Small intestine (tissue), 7 donors: ENCODE measurements around the gene HDAC2. TPM values are rescaled to one million over a fixed set of nuclear protein-coding genes. Genes with fewer than 3 reads are reported as not detected.
"Not testable (repeated sequence)": the region's sequence is repeated elsewhere in the genome, so short reads cannot be mapped to it uniquely, and the experiment has no call there.

Experiments used
- DNase-seq, 2 donors: peaks; one replicate each; pipeline versions ENCODE4 v3.0.0 to v3.0.0-alpha.2; 2013
- FAIRE-seq: peaks from 2 replicates; lab custom pipeline; 2012; peaks lifted over from hg19 to GRCh38; lab: Jason Lieb, UNC
- H3K27ac ChIP-seq, 3 donors: one replicate each; pipeline ENCODE4 v1.5.1; 2013; ENCODE audit warnings: low read length in 2 of 3, mild to moderate bottlenecking in 2 of 3, control low read depth in 1 of 3, inconsistent platforms in 1 of 3, low read depth in 1 of 3, moderate library complexity in 1 of 3
- H3K27me3 ChIP-seq, 3 donors: one replicate each; pipeline ENCODE4 v1.6.1; 2013; ENCODE audit warnings: low read length in 3 of 3, inconsistent platforms in 1 of 3; ENCODE audit not compliant: control insufficient read depth in 3 of 3, insufficient read depth in 3 of 3
- H3K36me3 ChIP-seq, 3 donors: one replicate each; pipeline ENCODE4 v1.6.1; 2013; ENCODE audit warnings: low read length in 3 of 3, inconsistent platforms in 1 of 3, low read depth in 1 of 3, mild to moderate bottlenecking in 1 of 3, moderate library complexity in 1 of 3; ENCODE audit not compliant: control insufficient read depth in 3 of 3, insufficient read depth in 2 of 3
- H3K4me1 ChIP-seq, 3 donors: one replicate each; pipeline ENCODE4 v1.6.1; 2013; ENCODE audit warnings: low read length in 2 of 3, inconsistent platforms in 1 of 3, low read depth in 1 of 3, mild to moderate bottlenecking in 1 of 3, moderate library complexity in 1 of 3; ENCODE audit not compliant: control insufficient read depth in 3 of 3, insufficient read depth in 2 of 3
- H3K4me3 ChIP-seq, 3 donors: one replicate each; pipeline ENCODE4 v1.5.1; 2013; ENCODE audit warnings: low read length in 3 of 3, control low read depth in 1 of 3, inconsistent platforms in 1 of 3, low read depth in 1 of 3, mild to moderate bottlenecking in 1 of 3, moderate library complexity in 1 of 3
- H3K9me3 ChIP-seq, 2 donors: one replicate each; pipeline ENCODE4 v1.6.1; 2013; ENCODE audit warnings: low read depth in 1 of 2, low read length in 1 of 2; ENCODE audit not compliant: control insufficient read depth in 2 of 2, insufficient read depth in 1 of 2
- WGBS, 3 donors: extraction: QIAGEN DNeasy Blood & Tissue Kit; methylation state at CpG; one replicate each; pipeline ENCODE4 v1.1.7; 2013; 5-methylcytosine and 5-hydroxymethylcytosine counted together
- polyA plus RNA-seq, 4 donors: library from polyadenylated mRNA; stranded (reverse) in 3 of 4; unstranded in 1 of 4; fragments of 200-250 nt in 3 of 4; fragments of 120-200 nt in 1 of 4; gene quantifications; one replicate each; pipeline versions ENCODE4 v1.2.1 to v1.2.3, GENCODE V29; 2013
- donor health status: healthy with polysubstance abuse.
- donor health status: control.
- donor health status: control.
- donor health status: Bipolar disorder and iron deficiency.
- donor health status: healthy.

Gene HDAC2
- polyA plus RNA-seq, 4 donors: 42.7 to 119 (median 69.3) TPM

- FAIRE-seq: no peak
- Histone ChIP-seq H3K27ac (no peak overlapping the region), H3K36me3 (no peaks in the 10 kb centered on the region), H3K27me3 (no peaks in the 10 kb centered on the region), H3K4me3 (no peak overlapping the region), H3K4me1 (no peaks in the 10 kb centered on the region), H3K9me3 (peaks cover 0 to 2% of the 10 kb centered on the region in 2 donors)
- DNase-seq: no peak
These were observed 46.6 kb downstream of the HDAC2 start for GRCh38 chr6:113924312-113924723.

- no peak for FAIRE-seq
These were observed 47.4 kb downstream of the HDAC2 start for GRCh38 chr6:113923526-113923925.

GRCh38 chr6:113921299-113921904, 49.5 kb downstream of the HDAC2 start:
- FAIRE-seq (no peak), DNase-seq (peak in 1 of 2 donors; percentile 64)
- Histone ChIP-seq H3K9me3 (no peaks in the 10 kb centered on the region), H3K4me3 (no peak overlapping the region), H3K27ac (peak overlapping the region in 1 of 3 donors; percentile 3), H3K36me3 (no peaks in the 10 kb centered on the region), H3K27me3 (no peaks in the 10 kb centered on the region), H3K4me1 (no peaks in the 10 kb centered on the region)
- 24 to 55% (median 46%) methylated on average over 4 of the region's 4 CpGs for WGBS, 3 donors

More at GRCh38 chr6:113923526-113923925, 47.4 kb downstream of the HDAC2 start:
- Histone ChIP-seq H3K4me3 (no peak overlapping the region), H3K36me3 (no peaks in the 10 kb centered on the region), H3K9me3 (no peaks in the 10 kb centered on the region), H3K27ac (no peak overlapping the region), H3K4me1 (no peaks in the 10 kb centered on the region), H3K27me3 (no peaks in the 10 kb centered on the region)
- no peak for DNase-seq

GRCh38 chr6:113920663-113921267, 50.2 kb downstream of the HDAC2 start:
- no peak overlapping the region for H3K27ac ChIP-seq
- no peak overlapping the region for H3K4me3 ChIP-seq
- WGBS, 3 donors: 32 to 53% (median 46%) methylated on average over 3 of the region's 3 CpGs
- no peaks in the 10 kb centered on the region for H3K9me3 ChIP-seq
- DNase-seq (peak; percentile 9 to 62), FAIRE-seq (no peak)
- no peaks in the 10 kb centered on the region for H3K4me1 ChIP-seq
- H3K36me3 ChIP-seq: no peaks in the 10 kb centered on the region
- no peaks in the 10 kb centered on the region for H3K27me3 ChIP-seq

GRCh38 chr6:113910285-113910684, 60.7 kb downstream of the HDAC2 start:
- H3K4me3 ChIP-seq, H3K27ac ChIP-seq, H3K9me3 ChIP-seq, FAIRE-seq, H3K4me1 ChIP-seq, H3K36me3 ChIP-seq, H3K27me3 ChIP-seq: not testable (repeated sequence)
- DNase-seq: peak in 1 of 2 donors; percentile 18
- WGBS, 3 donors: 33 to 74% (median 45%) methylated on average over 1 of the region's 1 CpG

- DNase-seq (peak; percentile 37 to 56), FAIRE-seq (no peak)
- Histone ChIP-seq H3K9me3 (no peaks in the 10 kb centered on the region), H3K4me1 (no peaks in the 10 kb centered on the region), H3K27ac (no peak overlapping the region), H3K36me3 (no peaks in the 10 kb centered on the region), H3K4me3 (no peak overlapping the region), H3K27me3 (no peaks in the 10 kb centered on the region)
- 17 to 19% (median 17%) methylated on average over 6 of the region's 6 CpGs for WGBS, 3 donors
These were observed 61.6 kb downstream of the HDAC2 start for GRCh38 chr6:113909224-113909856.

- H3K9me3 ChIP-seq: no peaks in the 10 kb centered on the region
- 60 to 69% (median 67%) methylated on average over 3 of the region's 3 CpGs for WGBS, 3 donors
- no peak overlapping the region for H3K27ac ChIP-seq
- no peak overlapping the region for H3K4me3 ChIP-seq
- no peaks in the 10 kb centered on the region for H3K4me1 ChIP-seq
- H3K27me3 ChIP-seq: no peaks in the 10 kb centered on the region
- H3K36me3 ChIP-seq: no peaks in the 10 kb centered on the region
- FAIRE-seq (no peak), DNase-seq (no peak)
These were observed 62.1 kb downstream of the HDAC2 start for GRCh38 chr6:113908801-113909200.

GRCh38 chr6:113907102-113907815, 63.7 kb downstream of the HDAC2 start:
- FAIRE-seq (no peak), DNase-seq (no peak)
- no peak overlapping the region for H3K27ac ChIP-seq
- H3K4me3 ChIP-seq: no peak overlapping the region
- H3K9me3 ChIP-seq: no peaks in the 10 kb centered on the region
- 82 to 89% (median 87%) methylated on average over 6 of the region's 6 CpGs for whole genome bisulfite sequencing, 3 donors
- H3K36me3 ChIP-seq: no peaks in the 10 kb centered on the region
- no peaks in the 10 kb centered on the region for H3K4me1 ChIP-seq
- no peaks in the 10 kb centered on the region for H3K27me3 ChIP-seq
